DLD1 (cell line): Measurements from ENCODE around the gene ELOVL5.
"Not testable (repeated sequence)": the region's sequence is repeated elsewhere in the genome, so short reads cannot be mapped to it uniquely, and the experiment has no call there.

Experiments used
- in situ Hi-C: cut with HindIII; loops from 2 replicates; pipeline ENCODE4 v1.10.0; 2017; ENCODE audit warnings: low sequenced_read_pairs

The ELOVL5 gene

GRCh38 chr6:53348371-53349208, at the start of gene ELOVL5:
ELOVL5 (minus strand) TSS chr6:53348950; CDS start chr6:53295699, 53,251 bp downstream.
- in situ Hi-C loops: no loop called here

GRCh38 chr6:53397283-53397682, 48.5 kb upstream of the ELOVL5 start:
- in situ Hi-C loops: no loop called here

- in situ Hi-C loops: no loop called here
Measured at GRCh38 chr6:53395986-53396385, 47.2 kb upstream of the ELOVL5 start.

GRCh38 chr6:53394704-53395103, 46.0 kb upstream of the ELOVL5 start:
- in situ Hi-C loops: no loop called here

- in situ Hi-C loops: no loop called here
Measured at GRCh38 chr6:53391170-53391569, 42.4 kb upstream of the ELOVL5 start.

GRCh38 chr6:53390010-53390409, 41.3 kb upstream of the ELOVL5 start:
- in situ Hi-C loops: no loop called here

- in situ Hi-C loops: not testable (repeated sequence)
Measured at GRCh38 chr6:53388615-53389014, 39.9 kb upstream of the ELOVL5 start.

- in situ Hi-C loops: no loop called here
Measured at GRCh38 chr6:53382421-53382820, 33.7 kb upstream of the ELOVL5 start.

GRCh38 chr6:53378208-53378607, 29.5 kb upstream of the ELOVL5 start:
- in situ Hi-C loops: no loop called here

GRCh38 chr6:53377793-53378192, 29.0 kb upstream of the ELOVL5 start:
- in situ Hi-C loops: no loop called here

GRCh38 chr6:53377289-53377688, 28.5 kb upstream of the ELOVL5 start:
- in situ Hi-C loops: no loop called here

GRCh38 chr6:53376661-53377226, 28.0 kb upstream of the ELOVL5 start:
- in situ Hi-C loops: no loop called here

- in situ Hi-C loops: no loop called here
Measured at GRCh38 chr6:53375847-53376246, 27.1 kb upstream of the ELOVL5 start.

GRCh38 chr6:53373638-53374037, 24.9 kb upstream of the ELOVL5 start:
- in situ Hi-C loops: no loop called here

- in situ Hi-C loops: no loop called here
Measured at GRCh38 chr6:53369876-53370515, 21.2 kb upstream of the ELOVL5 start.

- in situ Hi-C loops: no loop called here
Measured at GRCh38 chr6:53369051-53369450, 20.3 kb upstream of the ELOVL5 start.

- in situ Hi-C loops: no loop called here
Measured at GRCh38 chr6:53366128-53366641, 17.4 kb upstream of the ELOVL5 start.

- in situ Hi-C loops: no loop called here
Measured at GRCh38 chr6:53363341-53364079, 14.8 kb upstream of the ELOVL5 start.

- in situ Hi-C loops: no loop called here
Measured at GRCh38 chr6:53361549-53362031, 12.8 kb upstream of the ELOVL5 start.

- in situ Hi-C loops: no loop called here
Measured at GRCh38 chr6:53360093-53360912, 11.6 kb upstream of the ELOVL5 start.
